Activated T-cell treated with anti-CD3 and anti-CD28 coated beads, Interleukin-2, amount 50 U/mL, for 24 hours (primary cell): ENCODE results near the gene OTUD5.

Experiments used
- DNase-seq: peaks from one replicate; pipeline ENCODE4 v3.0.0-alpha.2; 2020
- H3K27ac Mint-ChIP-seq: 2 replicates; pipeline ENCODE4 v1.8.0; 2020; ENCODE audit warnings: mild to moderate bottlenecking, mixed read lengths
- H3K27me3 Mint-ChIP-seq: 2 replicates; pipeline ENCODE4 v1.8.0; 2020; ENCODE audit warnings: mixed read lengths
- H3K36me3 Mint-ChIP-seq: 2 replicates; pipeline ENCODE4 v1.8.0; 2020; ENCODE audit warnings: low read depth, mixed read lengths
- H3K4me1 Mint-ChIP-seq: 2 replicates; pipeline ENCODE4 v1.8.0; 2020; ENCODE audit warnings: low read depth, mixed read lengths
- H3K4me3 Mint-ChIP-seq: 2 replicates; pipeline ENCODE4 v1.8.0; 2020; ENCODE audit warnings: mild to moderate bottlenecking, moderate library complexity, mixed read lengths
- H3K9me3 Mint-ChIP-seq: 2 replicates; pipeline ENCODE4 v1.8.0; 2020; ENCODE audit warnings: mixed read lengths

Gene OTUD5

DNA sequence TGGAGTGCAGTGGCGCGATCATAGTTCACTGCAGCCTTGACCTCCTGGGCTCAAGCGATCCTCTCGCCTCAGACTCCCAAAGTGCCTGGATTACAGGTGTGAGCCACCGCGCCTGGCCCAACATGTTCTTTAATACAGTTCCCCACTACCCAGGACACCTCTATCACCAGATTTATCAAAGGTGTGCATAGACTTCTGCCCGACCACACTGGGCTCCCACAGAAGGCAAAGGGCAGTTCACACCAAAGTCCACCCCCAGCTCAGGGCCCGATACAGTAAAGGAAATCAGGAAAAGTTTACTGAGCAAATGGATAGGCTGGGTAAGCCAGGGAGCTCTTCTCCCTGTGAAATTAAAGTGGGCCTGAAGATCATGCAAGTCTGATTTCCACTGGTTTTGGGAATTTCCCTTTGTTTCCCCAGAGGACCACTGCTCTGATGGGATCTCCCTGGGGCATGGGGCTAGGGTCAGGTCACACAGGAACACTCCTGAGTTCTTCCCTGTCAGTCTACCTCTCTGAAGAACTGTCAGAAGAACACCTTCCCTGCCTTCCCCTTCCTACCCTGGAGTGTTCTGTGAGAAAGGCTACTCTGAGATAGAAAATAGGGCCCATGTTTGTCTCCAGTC, 20.9 kb downstream of the OTUD5 start:
- H3K27me3 Mint-ChIP-seq, result no peaks in the 10 kb centered on the region
- H3K27ac Mint-ChIP-seq, result peak overlapping the region; percentile 94
- H3K4me1 Mint-ChIP-seq, result peaks cover 80% of the 10 kb centered on the region
- H3K36me3 Mint-ChIP-seq, result peaks cover 78% of the 10 kb centered on the region
- DNase-seq, result no peak
- peak overlapping the region; percentile 72 for H3K4me3 Mint-ChIP-seq
- H3K9me3 Mint-ChIP-seq, result peaks cover 3% of the 10 kb centered on the region

DNA sequence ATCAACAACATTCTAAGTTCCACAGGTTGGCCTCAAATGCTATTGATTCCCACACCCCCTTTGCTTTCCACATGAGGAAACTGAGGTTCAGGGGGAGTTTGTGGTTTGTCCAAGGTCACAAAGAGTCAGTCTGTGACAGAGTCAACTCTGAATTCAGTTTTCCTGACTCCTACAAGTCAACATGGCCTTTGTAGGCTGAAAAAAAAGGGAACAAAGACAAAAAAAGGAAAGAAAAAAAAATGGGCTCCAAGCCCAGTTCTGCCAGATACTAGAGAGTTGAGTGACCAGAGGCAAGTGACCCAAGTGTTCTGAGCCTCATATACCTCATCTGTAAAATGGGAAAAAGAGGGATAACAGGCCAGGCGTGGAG, 22.1 kb downstream of the OTUD5 start:
- peak overlapping the region; percentile 94 for H3K27ac Mint-ChIP-seq
- H3K27me3 Mint-ChIP-seq, result no peaks in the 10 kb centered on the region
- peak overlapping the region; percentile 44 for H3K4me3 Mint-ChIP-seq
- H3K9me3 Mint-ChIP-seq, result peaks cover 3% of the 10 kb centered on the region
- no peak for DNase-seq
- peaks cover 78% of the 10 kb centered on the region for H3K36me3 Mint-ChIP-seq
- H3K4me1 Mint-ChIP-seq, result peaks cover 74% of the 10 kb centered on the region

GRCh38 chrX:48934581-48935300, 22.7 kb downstream of the OTUD5 start:
- peak overlapping the region; percentile 94 for H3K27ac Mint-ChIP-seq
- H3K4me1 Mint-ChIP-seq, result peaks cover 71% of the 10 kb centered on the region
- peak overlapping the region; percentile 44 for H3K4me3 Mint-ChIP-seq
- H3K36me3 Mint-ChIP-seq, result peaks cover 75% of the 10 kb centered on the region
- no peaks in the 10 kb centered on the region for H3K27me3 Mint-ChIP-seq
- H3K9me3 Mint-ChIP-seq, result peaks cover 3% of the 10 kb centered on the region
- DNase-seq, result peak; percentile 49

DNA sequence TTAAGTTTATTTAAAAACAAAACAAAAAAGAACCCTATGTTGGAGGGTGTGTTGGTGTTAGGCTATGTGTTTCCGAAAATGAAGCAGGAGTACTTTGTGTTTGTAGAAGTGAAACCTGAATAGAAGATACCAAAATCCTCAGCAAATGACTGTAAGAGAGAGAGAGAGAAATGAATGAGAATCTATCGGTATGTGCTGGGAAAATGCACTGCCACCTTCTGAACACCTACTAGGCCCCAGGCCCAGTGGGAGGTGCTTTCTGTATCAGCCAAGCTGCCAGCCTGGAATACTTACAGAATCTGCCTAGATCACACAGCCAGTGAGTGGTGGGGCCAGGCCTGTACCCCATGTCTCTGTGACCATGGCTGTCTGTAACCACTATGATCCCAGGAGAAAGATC, 23.6 kb downstream of the OTUD5 start:
- peaks cover 73% of the 10 kb centered on the region for H3K36me3 Mint-ChIP-seq
- peaks cover 3% of the 10 kb centered on the region for H3K9me3 Mint-ChIP-seq
- H3K27me3 Mint-ChIP-seq, result no peaks in the 10 kb centered on the region
- H3K4me1 Mint-ChIP-seq, result peaks cover 61% of the 10 kb centered on the region
- DNase-seq, result peak; percentile 50
- peak overlapping the region; percentile 94 for H3K27ac Mint-ChIP-seq
- peak overlapping the region; percentile 60 for H3K4me3 Mint-ChIP-seq

- Mint-ChIP-seq H3K27me3 (peaks cover 6% of the 10 kb centered on the region), H3K36me3 (peaks cover 73% of the 10 kb centered on the region), H3K27ac (no peak overlapping the region), H3K9me3 (no peaks in the 10 kb centered on the region), H3K4me1 (peaks cover 38% of the 10 kb centered on the region), H3K4me3 (no peak overlapping the region)
- DNase-seq, result no peak
Observed at GRCh38 chrX:48927736-48928382, 29.5 kb downstream of the OTUD5 start.

DNA sequence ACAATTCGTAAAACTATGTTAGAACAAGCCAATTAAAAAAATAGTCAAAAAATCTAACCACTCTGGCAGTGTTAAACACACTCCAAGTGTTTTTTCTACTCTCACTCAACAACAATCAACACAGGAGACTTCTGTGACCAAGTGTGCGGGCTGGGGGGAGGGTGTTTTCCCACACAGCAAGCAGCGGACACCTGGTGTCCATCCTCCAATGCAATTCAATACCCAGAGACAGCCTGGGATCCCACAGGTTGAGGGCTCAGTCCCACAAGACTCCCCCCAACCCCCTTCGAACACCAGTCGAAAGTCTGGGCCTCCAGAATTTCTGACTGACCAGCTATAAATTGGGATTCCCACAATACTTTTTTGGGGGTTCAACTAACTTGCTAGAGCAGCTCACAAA, 30.3 kb downstream of the OTUD5 start:
- Mint-ChIP-seq H3K4me3 (no peak overlapping the region), H3K27ac (peak overlapping the region; percentile 44), H3K4me1 (peaks cover 42% of the 10 kb centered on the region), H3K27me3 (peaks cover 6% of the 10 kb centered on the region), H3K36me3 (peaks cover 74% of the 10 kb centered on the region), H3K9me3 (no peaks in the 10 kb centered on the region)
- DNase-seq, result no peak

- Mint-ChIP-seq H3K36me3 (peaks cover 79% of the 10 kb centered on the region), H3K27me3 (peaks cover 12% of the 10 kb centered on the region), H3K9me3 (no peaks in the 10 kb centered on the region), H3K27ac (peak overlapping the region; percentile 75), H3K4me1 (peaks cover 63% of the 10 kb centered on the region), H3K4me3 (no peak overlapping the region)
- DNase-seq, result no peak
Observed at GRCh38 chrX:48924270-48924669, 33.1 kb downstream of the OTUD5 start.

- Mint-ChIP-seq H3K27ac (peak overlapping the region; percentile 75), H3K4me1 (peaks cover 65% of the 10 kb centered on the region), H3K27me3 (peaks cover 12% of the 10 kb centered on the region), H3K4me3 (no peak overlapping the region), H3K9me3 (no peaks in the 10 kb centered on the region), H3K36me3 (peaks cover 81% of the 10 kb centered on the region)
- DNase-seq, result no peak
Observed at GRCh38 chrX:48923771-48924170, 33.6 kb downstream of the OTUD5 start.

- H3K4me1 Mint-ChIP-seq, result peaks cover 59% of the 10 kb centered on the region
- peaks cover 21% of the 10 kb centered on the region for H3K27me3 Mint-ChIP-seq
- peak overlapping the region; percentile 88 for H3K4me3 Mint-ChIP-seq
- no peaks in the 10 kb centered on the region for H3K9me3 Mint-ChIP-seq
- peak overlapping the region; percentile 92 for H3K27ac Mint-ChIP-seq
- no peak for DNase-seq
- H3K36me3 Mint-ChIP-seq, result peaks cover 83% of the 10 kb centered on the region
Observed at GRCh38 chrX:48920718-48921104, 36.7 kb downstream of the OTUD5 start.

DNA sequence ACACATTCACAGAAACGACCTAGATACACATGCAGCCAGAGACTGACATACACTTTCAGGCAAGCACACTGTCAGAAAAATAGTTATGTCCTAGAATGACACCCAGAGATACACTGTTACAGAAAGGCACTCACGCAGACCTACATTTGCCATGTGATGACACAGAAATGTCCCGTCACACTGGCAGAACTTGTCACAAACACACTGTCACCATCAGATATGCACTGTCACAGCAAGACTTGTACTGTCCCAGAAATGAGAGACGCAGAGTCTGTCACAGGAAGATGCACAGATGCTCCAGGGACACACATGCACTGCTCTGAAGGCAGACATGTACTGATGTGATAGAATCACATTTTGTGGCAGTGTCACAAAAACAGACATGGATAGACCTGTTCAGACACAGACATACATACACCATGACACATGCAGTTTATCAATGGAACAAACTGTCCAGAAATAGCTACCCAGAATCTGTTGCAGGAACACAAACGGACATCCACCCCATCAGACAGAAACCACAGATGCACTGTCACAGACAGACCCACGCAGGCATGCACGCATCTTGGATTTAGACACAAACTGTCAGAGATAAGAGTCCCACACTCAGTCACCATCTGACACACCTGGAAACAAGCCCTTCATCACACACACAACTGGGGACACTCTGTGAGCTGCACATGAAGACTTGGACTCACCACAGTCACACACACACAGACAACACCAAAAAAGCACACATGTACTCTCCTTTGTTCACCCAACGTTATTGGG, 37.3 kb downstream of the OTUD5 start:
- peaks cover 83% of the 10 kb centered on the region for H3K36me3 Mint-ChIP-seq
- DNase-seq, result peak; percentile 51
- no peaks in the 10 kb centered on the region for H3K9me3 Mint-ChIP-seq
- H3K27me3 Mint-ChIP-seq, result peaks cover 21% of the 10 kb centered on the region
- H3K4me3 Mint-ChIP-seq, result peak overlapping the region; percentile 88
- peaks cover 56% of the 10 kb centered on the region for H3K4me1 Mint-ChIP-seq
- peak overlapping the region; percentile 92 for H3K27ac Mint-ChIP-seq

- Mint-ChIP-seq H3K27me3 (peaks cover 21% of the 10 kb centered on the region), H3K36me3 (peaks cover 88% of the 10 kb centered on the region), H3K4me1 (peaks cover 61% of the 10 kb centered on the region), H3K4me3 (peak overlapping the region; percentile 88), H3K27ac (peak overlapping the region; percentile 92), H3K9me3 (no peaks in the 10 kb centered on the region)
- no peak for DNase-seq
Observed at GRCh38 chrX:48919360-48919841, 38.0 kb downstream of the OTUD5 start.

DNA sequence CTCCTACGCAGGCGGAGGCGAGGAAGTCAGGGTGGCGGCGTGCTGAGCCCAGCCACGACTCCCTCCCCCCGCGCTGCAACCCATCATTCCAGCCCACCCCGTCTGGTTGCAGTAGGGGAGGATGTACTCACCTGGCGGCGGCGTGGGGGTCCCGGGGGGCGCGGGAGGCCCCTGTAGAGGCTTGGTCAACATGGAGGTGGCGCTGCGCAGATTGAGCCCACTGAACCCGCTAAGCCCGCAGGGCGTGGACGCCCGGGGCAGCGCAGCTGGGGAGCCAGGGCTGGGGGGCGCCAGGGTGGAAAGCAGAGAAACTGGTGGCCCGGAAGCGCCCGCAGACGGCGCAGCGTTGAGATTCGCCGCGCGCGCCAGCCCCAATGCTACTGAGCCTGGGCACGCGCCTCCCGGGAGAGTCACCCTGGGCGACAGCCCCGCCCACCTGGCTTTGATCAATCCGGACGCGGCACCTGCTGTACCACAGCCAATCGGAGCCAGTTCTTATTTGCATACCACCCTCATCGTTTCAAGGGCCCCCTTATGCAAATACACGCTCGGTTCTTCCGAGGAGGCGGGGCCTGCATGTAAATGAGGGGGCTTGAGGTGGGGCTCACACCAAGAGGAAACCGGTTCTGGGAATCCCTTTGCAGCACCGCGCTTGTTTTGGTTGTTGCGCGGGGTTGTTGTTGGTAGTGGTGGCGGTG, 38.6 kb downstream of the OTUD5 start, which contains the start of gene PIM2:
Gene PIM2 (minus strand): TSS at position 382 of the 698 bp plus-strand sequence. CDS start 190 bp downstream, at position 192.
- peak within 1 kb of the TSS; percentile 92 for H3K27ac Mint-ChIP-seq
- H3K9me3 Mint-ChIP-seq, result no peaks in the 10 kb centered on the region
- H3K27me3 Mint-ChIP-seq, result peaks cover 19% of the 10 kb centered on the region
- peaks cover 61% of the 10 kb centered on the region for H3K4me1 Mint-ChIP-seq
- H3K4me3 Mint-ChIP-seq, result peak within 1 kb of the TSS; percentile 88
- DNase-seq, result peak; percentile 88
- H3K36me3 Mint-ChIP-seq, result peaks cover 88% of the 10 kb centered on the region

- peaks cover 65% of the 10 kb centered on the region for H3K4me1 Mint-ChIP-seq
- H3K4me3 Mint-ChIP-seq, result peak overlapping the region; percentile 88
- peaks cover 19% of the 10 kb centered on the region for H3K27me3 Mint-ChIP-seq
- peaks cover 88% of the 10 kb centered on the region for H3K36me3 Mint-ChIP-seq
- H3K27ac Mint-ChIP-seq, result peak overlapping the region; percentile 92
- no peaks in the 10 kb centered on the region for H3K9me3 Mint-ChIP-seq
- no peak for DNase-seq
Observed at GRCh38 chrX:48918301-48918642, 39.1 kb downstream of the OTUD5 start.
